A172 (cell line): ENCODE measurements around the gene ZNF473. TPM values are rescaled to one million over a fixed set of nuclear protein-coding genes. Genes with fewer than 3 reads are reported as not detected.

ENCODE experiments used
- DNase-seq: peaks from one replicate; pipeline ENCODE4 v3.0.0-alpha.2; 2015; ENCODE audit warnings: low spot score
- total RNA-seq: library from RNA; depleted of rRNA; stranded (reverse); fragments of >200 nt; shearing (Covaris generic); gene quantifications from 2 replicates; pipeline ENCODE4 v1.2.3, GENCODE V29; 2014

The ZNF473 gene
- total RNA-seq, 1 experiment from 2014 or later: 21.0 TPM

DNA sequence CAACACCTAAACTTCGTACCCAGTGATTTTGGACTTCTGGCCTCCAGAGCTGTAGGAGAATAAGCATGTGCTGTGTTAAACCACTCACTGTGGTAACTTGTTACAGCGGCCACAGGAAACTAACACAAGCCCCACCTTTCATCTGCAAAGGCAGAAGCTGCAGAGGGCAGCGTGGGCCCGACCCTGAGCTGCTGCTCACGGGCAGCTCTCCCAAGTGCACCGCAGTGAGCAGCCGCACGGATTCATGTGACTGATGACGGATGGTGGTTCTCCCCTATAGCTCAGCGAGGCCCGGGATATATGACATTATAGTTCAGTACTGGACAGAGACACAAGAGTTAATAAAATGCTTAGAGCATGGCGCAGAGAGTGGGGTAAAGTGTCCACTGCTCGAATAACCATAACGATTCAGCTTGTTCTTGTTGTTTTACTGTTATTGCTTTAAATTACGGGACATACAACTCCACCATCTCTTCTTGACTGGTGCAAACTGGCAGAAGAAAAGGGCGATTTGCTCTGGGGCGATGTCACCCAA lies 22.5 kb upstream of the ZNF473 start:
- DNase-seq: no peak

DNA sequence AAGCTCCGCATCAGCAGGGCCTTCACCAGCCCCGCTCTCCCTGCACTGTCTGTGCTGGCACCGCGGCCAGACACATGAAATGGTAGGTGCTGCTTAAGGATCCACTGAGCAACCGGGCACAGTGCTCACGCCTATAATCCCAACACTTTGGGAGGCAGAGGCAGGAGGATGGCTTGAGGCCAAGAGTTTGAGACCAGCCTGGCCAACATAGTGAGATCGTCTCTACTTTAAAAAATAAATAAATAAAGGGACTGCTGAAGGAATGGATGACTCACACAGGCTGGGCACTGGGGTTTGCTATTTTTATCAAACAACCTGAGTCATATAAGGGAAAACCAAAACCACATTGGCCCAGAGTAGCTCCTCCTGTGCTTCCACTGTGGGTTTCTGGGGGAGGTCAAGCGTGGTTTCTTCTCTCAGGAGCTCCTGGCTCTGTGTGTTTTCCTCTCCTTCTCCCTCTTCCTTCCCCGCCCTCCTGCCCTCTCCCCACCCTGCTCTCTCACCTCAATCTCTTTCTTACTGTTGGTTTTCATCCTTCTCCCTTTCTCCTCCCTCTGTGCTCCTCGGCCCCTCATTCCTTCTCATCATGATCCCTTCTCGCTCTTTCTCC lies 21.9 kb upstream of the ZNF473 start:
- DNase-seq: peak; percentile 99

DNA sequence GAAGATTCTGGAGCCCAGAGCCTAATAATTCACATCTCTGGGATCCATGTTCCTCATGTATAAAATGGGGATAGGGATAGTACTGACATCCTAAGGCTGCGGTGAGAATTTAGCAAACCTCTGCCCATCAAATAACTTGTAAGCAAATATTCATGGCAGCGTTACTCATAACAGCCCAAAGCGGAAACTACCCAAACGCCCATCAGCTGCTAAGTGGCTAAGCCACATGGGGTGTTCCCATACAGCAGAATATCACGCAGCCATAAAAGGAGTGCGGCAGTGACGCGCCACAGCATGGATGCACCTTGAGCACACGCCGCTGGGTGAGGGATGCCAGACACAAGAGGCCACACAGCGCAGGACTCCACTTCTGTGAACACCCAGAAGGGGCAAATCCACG lies 20.4 kb upstream of the ZNF473 start:
- DNase-seq: no peak

DNA sequence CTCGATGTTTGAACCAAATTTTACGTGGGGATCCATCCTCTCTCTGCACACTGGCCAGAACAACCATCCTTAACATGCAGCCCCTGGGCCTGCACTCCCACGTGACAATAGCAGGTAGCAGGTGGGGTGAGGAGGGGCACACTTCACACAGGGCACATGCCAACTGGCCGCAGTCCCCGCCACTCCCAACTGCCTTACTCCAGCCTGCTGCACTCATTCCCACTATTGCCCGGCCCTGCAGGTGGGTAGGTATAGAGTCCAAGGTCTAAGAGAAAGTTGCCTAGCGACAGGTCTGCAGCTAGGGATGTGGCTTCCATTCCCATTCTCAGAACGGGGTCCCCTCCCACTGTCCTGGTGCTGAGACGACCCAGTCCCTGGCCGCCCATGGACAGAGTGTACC lies 18.6 kb upstream of the ZNF473 start:
- DNase-seq: no peak

DNA sequence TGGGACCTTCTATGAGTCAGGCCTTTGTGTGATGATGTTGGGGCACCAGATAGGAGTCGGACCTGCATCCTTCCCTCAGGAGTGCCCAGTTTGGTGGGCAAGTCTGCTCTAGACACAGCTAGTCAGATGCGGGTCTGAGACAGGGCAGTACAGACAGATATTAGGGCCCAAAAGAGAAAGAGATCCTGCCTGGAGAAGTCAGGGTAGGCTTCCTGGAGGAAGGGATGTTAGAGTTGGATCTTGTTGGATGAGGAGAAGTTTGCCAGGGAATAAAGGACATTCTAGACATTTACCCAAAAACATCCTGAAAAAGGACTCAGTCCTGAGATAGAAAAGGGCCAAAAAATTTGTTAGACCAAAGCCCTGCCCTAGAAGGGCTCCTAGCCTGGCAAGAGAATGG lies 17.9 kb upstream of the ZNF473 start:
- DNase-seq: no peak

GRCh38 chr19:50008532-50008931 lies 17.3 kb upstream of the ZNF473 start:
- no peak for DNase-seq

GRCh38 chr19:50016225-50016807 lies 9.5 kb upstream of the ZNF473 start:
- no peak for DNase-seq

- no peak for DNase-seq
Measured at GRCh38 chr19:50020481-50020880, 5.3 kb upstream of the ZNF473 start.

DNA sequence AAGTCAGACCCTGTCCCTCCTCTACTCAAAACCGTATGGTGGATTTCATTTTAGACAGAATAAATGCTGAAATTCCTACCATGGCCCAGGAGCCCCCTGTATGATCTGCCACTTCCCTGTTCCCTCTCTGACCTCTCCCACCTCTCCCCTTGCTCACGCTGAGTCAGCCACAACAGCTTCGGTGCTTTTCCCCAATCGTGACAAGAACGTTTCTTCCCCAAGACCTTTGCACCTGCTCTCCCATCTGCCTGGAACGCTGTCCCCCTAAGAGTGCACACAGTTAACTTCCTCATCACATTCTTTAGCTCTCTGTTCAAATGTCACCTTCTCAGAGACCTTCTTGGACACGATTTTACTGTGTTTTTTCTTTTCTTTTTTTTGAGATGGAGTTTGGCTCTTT lies 3.0 kb upstream of the ZNF473 start:
- DNase-seq: no peak

- DNase-seq: no peak
Measured at GRCh38 chr19:50024719-50025021, 1.1 kb upstream of the ZNF473 start.

DNA sequence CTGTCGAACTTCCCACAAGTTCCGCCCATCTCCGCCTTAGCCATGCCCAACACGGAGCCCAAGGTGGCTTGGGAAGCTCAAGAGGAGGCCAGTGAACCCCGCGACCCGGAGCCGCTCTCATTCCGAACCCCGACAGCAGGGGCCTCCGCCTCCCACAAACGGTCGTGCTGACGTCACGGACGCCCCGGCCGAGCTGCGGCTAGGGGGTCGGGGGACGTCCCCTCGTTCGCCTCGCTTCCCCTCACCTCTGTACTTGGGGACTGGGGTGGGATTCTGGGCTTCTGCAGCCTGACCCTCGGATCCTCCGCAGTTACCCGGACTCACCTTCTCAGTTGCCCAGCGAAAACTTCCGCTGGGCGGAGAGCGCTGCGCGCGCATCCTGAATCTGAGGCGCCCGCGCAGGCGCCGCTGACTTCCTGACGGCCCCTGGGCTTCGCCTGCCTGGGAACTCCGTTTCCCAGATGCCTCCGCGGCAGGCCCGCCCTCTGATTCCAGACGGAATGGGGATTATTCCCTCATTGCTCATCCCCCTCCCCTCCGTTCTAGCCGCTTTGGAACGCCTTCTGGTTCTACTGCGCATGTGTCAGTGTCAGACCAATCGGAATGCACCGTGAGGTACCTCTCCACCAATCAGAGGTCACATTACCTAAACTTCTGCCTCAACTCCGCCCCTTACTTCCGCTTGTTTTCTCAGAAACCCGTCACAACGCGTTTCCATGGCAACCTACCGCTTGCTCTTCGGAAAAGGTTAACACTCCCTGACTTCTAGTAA lies 597 bp upstream of the ZNF473 start, which contains the start of gene VRK3:
Gene VRK3 (minus strand): TSS at position 351 of the 772 bp plus-strand sequence. CDS start 9,210 bp downstream, outside the sequence.
- DNase-seq: peak; percentile 100

GRCh38 chr19:50026550-50026906 lies 723 bp downstream of the ZNF473 start:
- no peak for DNase-seq

DNA sequence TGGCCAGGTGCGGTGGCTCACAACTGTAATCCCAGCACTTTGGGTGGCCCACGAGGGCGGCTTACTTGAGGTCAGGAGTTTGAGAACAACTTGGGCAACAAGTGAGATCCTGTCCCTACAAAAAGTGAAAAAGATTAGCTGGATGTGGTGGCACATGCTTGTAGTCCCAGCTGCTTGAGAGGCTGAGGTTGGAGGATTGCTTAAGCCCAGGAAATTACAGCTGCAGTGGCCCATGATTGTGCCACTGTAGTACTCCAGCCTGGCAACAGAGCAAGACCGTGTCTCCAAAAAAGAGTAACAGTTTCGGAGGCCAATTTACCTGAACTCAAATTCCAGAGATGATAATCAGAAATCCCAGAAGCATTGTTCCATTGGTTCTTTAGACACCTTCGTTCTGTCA lies 4.4 kb downstream of the ZNF473 start:
- no peak for DNase-seq

DNA sequence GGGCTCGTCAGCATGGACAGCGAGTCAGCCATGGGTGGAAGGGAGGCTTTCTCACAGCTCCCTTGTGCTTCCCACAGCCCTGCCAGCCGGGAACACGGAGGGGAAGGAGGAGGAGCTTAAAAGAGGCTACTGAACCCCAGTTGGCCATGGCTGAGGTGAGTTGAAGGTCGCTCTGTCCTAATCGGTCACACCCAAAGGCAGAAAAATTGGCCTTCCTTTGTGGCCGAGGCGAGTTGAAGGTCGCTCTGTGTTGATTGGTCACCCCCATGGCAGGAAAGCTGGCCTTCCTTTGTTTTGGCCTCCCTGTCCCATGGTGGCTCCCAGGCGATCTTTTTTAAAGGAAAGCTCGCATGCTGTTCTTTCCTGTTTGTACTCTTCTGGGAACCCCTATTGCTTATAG lies 5.1 kb downstream of the ZNF473 start:
- no peak for DNase-seq

GRCh38 chr19:50036908-50037307 lies 11.1 kb downstream of the ZNF473 start:
- DNase-seq: no peak

DNA sequence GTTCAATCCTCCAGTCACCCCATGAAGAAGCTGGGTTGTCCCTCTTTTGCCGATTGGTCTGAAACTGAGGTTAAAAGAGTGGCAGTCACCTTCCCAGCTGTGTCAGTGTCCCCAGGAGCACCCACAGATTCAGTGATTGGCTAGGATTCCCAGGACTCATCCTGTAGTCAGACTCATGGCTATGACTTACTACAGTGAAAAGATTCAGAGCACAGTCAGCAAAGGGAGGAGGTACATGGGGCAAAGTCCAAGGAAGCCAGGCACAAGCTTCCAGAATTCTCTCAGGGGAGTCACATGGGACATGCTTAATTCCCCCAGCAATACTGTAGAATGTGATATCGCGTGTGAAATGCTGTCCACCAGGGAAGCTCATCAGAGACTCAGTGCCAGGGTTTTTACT lies 14.2 kb downstream of the ZNF473 start:
- DNase-seq: no peak

- no peak for DNase-seq
Measured at GRCh38 chr19:50040967-50041366, 15.2 kb downstream of the ZNF473 start.

GRCh38 chr19:50042363-50043024 lies 16.7 kb downstream of the ZNF473 start:
- no peak for DNase-seq

DNA sequence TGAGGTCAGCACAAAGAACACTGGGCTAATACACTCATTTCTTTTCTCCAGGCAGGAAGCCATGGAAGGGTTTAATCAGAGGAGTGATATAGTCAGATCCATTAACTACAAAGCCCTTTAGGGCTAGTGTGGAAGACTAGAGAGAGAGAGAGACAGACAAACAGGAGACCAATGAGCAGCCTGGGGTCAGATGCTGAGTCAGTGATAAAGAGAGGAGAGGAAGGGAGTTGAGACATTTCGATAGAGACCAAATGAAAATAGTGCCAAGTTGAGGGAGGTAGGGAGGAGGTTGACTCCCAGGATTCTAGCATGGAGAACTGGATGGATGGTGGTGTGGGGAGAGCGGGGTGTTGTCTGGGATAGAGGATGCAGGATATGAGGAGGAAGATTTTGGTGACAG lies 18.2 kb downstream of the ZNF473 start:
- DNase-seq: no peak

DNA sequence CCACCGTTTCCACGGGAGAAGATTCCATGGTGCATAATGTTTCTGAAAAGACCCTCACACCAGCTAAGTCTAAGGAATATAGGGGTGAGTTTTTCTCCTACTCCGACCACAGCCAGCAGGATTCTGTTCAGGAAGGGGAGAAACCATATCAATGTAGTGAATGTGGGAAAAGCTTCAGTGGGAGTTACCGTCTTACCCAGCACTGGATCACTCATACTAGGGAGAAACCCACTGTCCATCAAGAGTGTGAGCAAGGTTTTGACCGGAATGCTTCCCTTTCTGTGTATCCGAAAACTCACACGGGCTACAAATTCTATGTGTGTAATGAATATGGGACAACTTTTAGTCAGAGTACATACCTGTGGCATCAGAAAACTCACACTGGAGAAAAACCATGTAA lies 19.1 kb downstream of the ZNF473 start:
- no peak for DNase-seq

GRCh38 chr19:50046649-50047503 lies 21.1 kb downstream of the ZNF473 start:
- peak; percentile 37 for DNase-seq

GRCh38 chr19:50047671-50048070 lies 21.9 kb downstream of the ZNF473 start:
- DNase-seq: no peak
